SK-N-MC (cell line): ENCODE results near the gene TUBB4A.

Experiments used
- DNase-seq: peaks from one replicate; pipeline ENCODE4 v3.0.0-alpha.2; 2011; ENCODE audit warnings: low read depth, low spot score
- H3K27ac ChIP-seq: fragments of 200-600 bp; sonication (generic); 2 replicates; pipeline ENCODE4 v1.5.1; 2016; ENCODE audit warnings: mixed run types
- H3K36me3 ChIP-seq: fragments of 200-600 bp; sonication (generic); 2 replicates; pipeline ENCODE4 v1.6.1; 2017; ENCODE audit warnings: antibody characterized with exemption, low read length, mixed read lengths; ENCODE audit not compliant: insufficient read depth
- H3K4me3 ChIP-seq: fragments of 200-600 bp; sonication (generic); 2 replicates; pipeline ENCODE4 v1.5.1; 2016
- H3K9ac ChIP-seq: fragments of 200-600 bp; sonication (generic); 2 replicates; pipeline ENCODE4 v1.8.0; 2017; ENCODE audit warnings: mixed run types, mixed read lengths; ENCODE audit not compliant: insufficient read length
- H3K9me3 ChIP-seq: fragments of 200-600 bp; sonication (generic); 2 replicates; pipeline ENCODE4 v1.6.1; 2017; ENCODE audit warnings: low read depth, mild to moderate bottlenecking, antibody characterized with exemption, low read length, moderate library complexity, mixed read lengths
- EZH2 ChIP-seq: fragments of 200-600 bp; sonication (generic); IDR thresholded peaks from one replicate; pipeline ENCODE4 v1.6.1; 2017; ENCODE audit warnings: antibody characterized with exemption
- FOXP2 ChIP-seq: optimal IDR thresholded peaks from 2 replicates; pipeline ENCODE3; 2011; ENCODE audit warnings: mild to moderate bottlenecking, moderate library complexity; ENCODE audit not compliant: insufficient read depth; ENCODE audit errors: extremely low read length, control extremely low read depth
- POLR2AphosphoS5 ChIP-seq: IDR thresholded peaks from 2 replicates; pipeline ENCODE4 v1.6.1; 2012; ENCODE audit warnings: mild to moderate bottlenecking, low read depth, low read length, borderline replicate concordance

TUBB4A gene

DNA sequence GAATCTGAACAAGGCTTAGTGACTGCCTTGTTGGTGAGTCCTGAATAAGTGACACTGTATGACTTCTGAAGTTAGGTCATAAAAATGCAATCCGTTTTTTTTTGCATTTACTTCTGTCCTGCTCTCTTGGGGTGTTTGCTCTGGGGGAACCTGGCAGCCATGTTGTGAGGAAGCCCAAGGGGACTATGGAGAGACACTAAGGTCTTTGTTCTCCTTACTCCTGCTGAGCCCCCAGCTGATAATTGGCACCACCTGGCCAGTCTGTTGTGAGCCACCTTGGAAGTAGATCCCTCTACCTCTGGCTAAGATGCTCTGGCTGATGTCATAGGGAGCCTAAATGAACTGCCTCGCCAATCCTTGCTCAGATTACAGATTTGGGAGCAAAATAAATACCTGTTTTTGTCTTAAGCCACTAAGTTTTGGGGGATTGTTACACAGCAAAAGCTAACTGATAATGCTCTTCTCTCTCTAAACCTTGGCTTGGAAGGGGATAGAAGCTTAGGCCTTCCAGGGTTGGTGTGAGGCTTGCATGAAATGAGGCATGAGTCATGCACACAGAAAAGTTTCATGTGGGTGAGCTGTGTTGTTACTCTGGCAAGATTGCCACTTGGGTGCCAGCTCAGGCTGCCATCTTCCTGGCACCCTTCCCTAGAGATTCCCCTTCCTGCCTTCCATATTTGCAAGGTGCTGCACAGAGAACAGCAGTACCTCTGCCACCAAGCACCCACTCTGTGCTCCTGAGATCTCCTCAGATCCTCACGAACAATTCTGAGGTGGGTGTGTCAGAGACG, 10.1 kb downstream of the TUBB4A start:
- TF ChIP-seq EZH2 (no peak), POLR2AphosphoS5 (no peak), FOXP2 (no peak)
- H3K9me3 ChIP-seq, result no peaks in the 10 kb centered on the region
- no peak for DNase-seq
- no peak overlapping the region for H3K9ac ChIP-seq
- H3K4me3 ChIP-seq, result no peak overlapping the region
- H3K36me3 ChIP-seq, result no peaks in the 10 kb centered on the region; the same call in 1 of the 2 replicates
- no peak overlapping the region for H3K27ac ChIP-seq

DNA sequence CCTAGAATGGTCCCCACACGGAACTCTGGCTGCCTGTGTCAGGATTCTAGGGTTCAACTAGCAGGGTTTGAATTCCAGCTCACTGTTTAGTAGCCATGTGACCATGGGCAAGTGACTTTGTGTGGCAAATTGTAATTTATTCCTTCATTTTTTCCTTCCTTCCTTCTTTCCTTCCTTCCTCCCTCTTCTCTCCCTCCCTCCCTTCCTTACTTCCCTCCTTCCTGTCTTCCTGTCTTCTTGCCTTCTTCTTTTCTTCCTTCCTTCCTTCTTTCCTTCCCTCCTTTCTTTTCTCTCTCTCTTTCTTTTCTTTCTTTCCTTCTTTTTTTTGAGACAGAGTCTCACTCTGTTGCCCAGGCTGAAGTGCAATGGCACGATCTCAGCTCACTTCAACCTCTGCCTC, 12.0 kb downstream of the TUBB4A start:
- Histone ChIP-seq H3K4me3 (no peak overlapping the region), H3K36me3 (no peaks in the 10 kb centered on the region; the same call in 1 of the 2 replicates), H3K27ac (no peak overlapping the region), H3K9me3 (no peaks in the 10 kb centered on the region), H3K9ac (no peak overlapping the region)
- TF ChIP-seq FOXP2, result no peak
- DNase-seq, result no peak

- no peaks in the 10 kb centered on the region for H3K9me3 ChIP-seq
- no peak overlapping the region for H3K27ac ChIP-seq
- no peaks in the 10 kb centered on the region; the same call in 1 of the 2 replicates for H3K36me3 ChIP-seq
- H3K9ac ChIP-seq, result no peak overlapping the region
- no peak for DNase-seq
- H3K4me3 ChIP-seq, result no peak overlapping the region
- no peak for TF ChIP-seq FOXP2
- no peak for TF ChIP-seq EZH2
- no peak for TF ChIP-seq POLR2AphosphoS5
Measured at GRCh38 chr19:6489278-6490061, 12.6 kb downstream of the TUBB4A start.

DNA sequence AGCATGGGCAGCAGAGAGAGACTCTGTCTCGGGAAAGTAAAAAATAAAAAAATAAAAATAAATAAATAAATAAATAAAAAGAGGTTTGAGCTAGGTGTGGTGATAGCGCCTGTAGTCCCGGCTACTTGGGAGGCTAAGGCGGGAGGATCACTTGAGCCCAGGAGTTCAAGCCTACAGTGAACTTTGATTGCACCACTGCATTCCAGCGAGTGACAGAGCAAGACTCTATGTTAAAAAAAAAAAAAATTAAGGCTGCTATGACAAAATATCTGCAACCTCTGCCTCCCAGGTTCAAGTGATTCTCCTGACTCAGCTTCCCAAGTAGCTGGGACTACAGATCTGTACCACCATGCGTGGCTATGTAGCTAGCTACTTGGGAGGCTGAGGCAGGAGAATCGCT, 17.3 kb downstream of the TUBB4A start:
- H3K4me3 ChIP-seq, result no peak overlapping the region

DNA sequence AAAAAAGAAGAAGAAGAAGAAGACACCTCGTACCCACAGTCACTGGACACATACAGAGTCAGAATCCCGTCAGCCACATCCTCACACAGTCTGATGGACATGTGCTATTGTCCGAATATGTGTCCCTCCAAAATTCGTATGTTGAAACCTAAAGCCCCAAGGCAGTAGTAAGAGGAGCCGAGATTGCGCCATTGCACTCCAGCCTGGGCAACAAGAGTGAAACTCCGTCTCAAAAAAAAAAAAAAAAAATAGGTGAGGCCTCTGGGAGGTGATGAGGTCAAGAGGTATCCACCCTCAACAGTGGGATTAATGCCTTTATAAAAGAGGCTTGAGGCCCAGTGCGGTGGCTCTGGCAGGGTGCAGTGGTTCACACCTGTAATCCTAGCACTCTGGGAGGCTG, 17.9 kb downstream of the TUBB4A start:
- TF ChIP-seq EZH2 (no peak), POLR2AphosphoS5 (no peak), FOXP2 (no peak)
- Histone ChIP-seq H3K9me3 (no peaks in the 10 kb centered on the region), H3K27ac (no peak overlapping the region), H3K9ac (no peak overlapping the region), H3K36me3 (no peaks in the 10 kb centered on the region), H3K4me3 (no peak overlapping the region)
- no peak for DNase-seq

More for the DNA sequence above, 17.3 kb downstream of the TUBB4A start:
- Histone ChIP-seq H3K9ac (no peak overlapping the region), H3K36me3 (no peaks in the 10 kb centered on the region), H3K9me3 (no peaks in the 10 kb centered on the region), H3K27ac (no peak overlapping the region)
- no peak for TF ChIP-seq FOXP2
- TF ChIP-seq POLR2AphosphoS5, result no peak
- TF ChIP-seq EZH2, result no peak
- DNase-seq, result no peak

DNA sequence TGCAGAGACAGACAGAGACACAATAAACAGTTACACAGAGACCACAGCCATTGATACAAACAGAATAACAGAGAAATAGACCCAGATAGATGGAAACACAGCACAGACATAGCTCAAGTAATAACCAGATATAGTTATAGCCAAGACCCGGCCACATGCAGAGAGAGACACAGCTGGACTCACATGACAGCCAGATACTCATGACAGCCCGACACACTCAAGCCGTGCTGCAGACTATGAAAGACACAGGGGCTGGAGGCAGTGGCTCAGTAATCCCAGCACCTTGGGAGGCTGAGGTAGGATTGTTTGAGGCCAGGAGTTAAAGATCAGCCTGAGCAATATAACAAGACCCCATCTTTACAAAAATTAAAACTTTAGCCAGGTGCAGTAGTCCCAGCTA, 18.9 kb downstream of the TUBB4A start:
- Histone ChIP-seq H3K9me3 (no peaks in the 10 kb centered on the region), H3K9ac (no peak overlapping the region), H3K27ac (no peak overlapping the region), H3K4me3 (no peak overlapping the region), H3K36me3 (no peaks in the 10 kb centered on the region)
- no peak for TF ChIP-seq EZH2
- DNase-seq, result no peak

DNA sequence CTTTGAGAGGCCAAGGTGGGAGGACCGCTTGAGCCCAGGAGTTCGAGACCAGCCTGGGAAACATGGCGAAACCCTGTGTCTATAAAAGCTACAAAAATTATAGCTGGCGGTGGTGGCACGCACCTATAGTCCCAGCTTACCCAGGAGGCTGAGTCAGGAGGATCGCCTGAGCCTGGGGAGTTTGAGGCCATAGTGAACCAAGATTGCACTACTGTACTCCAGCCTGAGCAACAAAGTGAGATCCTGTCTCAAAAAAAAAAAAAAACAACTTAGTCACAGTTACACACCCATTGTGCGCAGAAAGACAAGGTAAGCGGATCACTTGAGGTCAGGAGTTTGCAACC, 19.8 kb downstream of the TUBB4A start:
- Histone ChIP-seq H3K4me3 (no peak overlapping the region), H3K9me3 (no peaks in the 10 kb centered on the region), H3K9ac (no peak overlapping the region), H3K36me3 (no peaks in the 10 kb centered on the region), H3K27ac (no peak overlapping the region)
- TF ChIP-seq EZH2 (no peak), FOXP2 (no peak), POLR2AphosphoS5 (no peak)
- DNase-seq, result no peak

DNA sequence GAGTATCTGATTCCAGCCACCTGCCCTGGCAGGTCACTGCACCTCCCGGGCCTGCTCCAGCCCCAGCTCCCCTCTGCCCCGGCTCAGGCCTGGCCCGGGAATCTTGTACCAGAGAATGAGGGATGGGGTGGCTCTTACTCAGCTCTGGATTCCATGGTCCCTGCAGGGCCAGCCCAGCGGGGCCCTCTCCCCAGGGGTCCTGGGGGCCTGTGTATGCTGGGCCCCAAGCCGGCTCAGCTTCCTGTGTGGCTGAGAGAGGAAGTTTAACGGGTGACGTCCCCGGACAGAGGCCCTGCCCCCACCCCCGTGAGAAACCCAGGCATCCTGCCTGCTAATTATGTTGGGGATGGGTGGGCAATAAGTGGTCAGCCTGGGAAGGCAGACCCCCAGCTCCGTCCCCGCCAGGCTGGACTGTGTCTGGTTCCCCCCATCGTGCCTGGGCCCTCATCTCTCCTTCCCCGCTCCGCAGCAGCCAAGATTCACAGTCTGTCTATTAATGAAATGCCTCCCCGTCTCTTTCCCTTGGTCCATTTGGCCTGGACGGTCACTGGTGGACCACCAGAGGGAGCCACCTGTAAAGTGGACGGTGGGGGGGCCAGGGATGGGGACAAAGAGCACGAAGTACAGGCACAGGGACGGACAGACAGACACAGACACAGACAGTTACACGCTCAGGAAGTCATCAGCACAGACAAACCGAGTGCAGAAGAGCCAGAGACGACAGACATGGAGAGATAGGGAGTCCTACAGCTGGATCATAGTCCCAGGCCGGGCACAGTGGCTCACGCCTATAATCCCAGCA, 20.4 kb downstream of the TUBB4A start, which contains the start of gene DENND1C:
Gene DENND1C (minus strand): TSS at position 247 of the 802 bp plus-strand sequence. CDS start 92 bp downstream, at position 155.
- DNase-seq, result no peak
- no peak within 1 kb of the TSS for H3K9ac ChIP-seq

More for the DNA sequence above, 20.4 kb downstream of the TUBB4A start, which contains the start of gene DENND1C:
- H3K36me3 ChIP-seq, result no peaks in the 10 kb centered on the region
- no peaks in the 10 kb centered on the region for H3K9me3 ChIP-seq
- H3K4me3 ChIP-seq, result no peak within 1 kb of the TSS
- no peak for TF ChIP-seq FOXP2
- no peak for TF ChIP-seq EZH2
- TF ChIP-seq POLR2AphosphoS5, result no peak
- H3K27ac ChIP-seq, result no peak within 1 kb of the TSS
